Naive B cell (primary cell): Measurements from ENCODE around the gene MZT2B. TPM values are rescaled to one million over a fixed set of nuclear protein-coding genes. Genes with fewer than 3 reads are reported as not detected.
"Not testable (repeated sequence)": the region's sequence is repeated elsewhere in the genome, so short reads cannot be mapped to it uniquely, and the experiment has no call there.

Experiments
- ATAC-seq, 2 donors: fragments of 150-1000 bp; cut with Tn5 transposase; 2 replicates each; pipeline ENCODE4 v1.10.0; 2021; ENCODE audit warnings: low read depth in 2 of 2, mild to moderate bottlenecking in 2 of 2, moderate library complexity in 2 of 2
- DNase-seq: peaks from one replicate; pipeline ENCODE4 v3.0.0; 2022
- H3K27ac Mint-ChIP-seq, 6 donors: one replicate each; pipeline ENCODE4 v1.8.0; 2020 to 2022; ENCODE audit warnings: mild to moderate bottlenecking in 6 of 6, mixed read lengths in 6 of 6, moderate library complexity in 5 of 6, inconsistent platforms in 2 of 6
- H3K27me3 Mint-ChIP-seq, 3 donors: one replicate each; pipeline ENCODE4 v1.8.0; 2021 to 2022; ENCODE audit warnings: mixed read lengths in 3 of 3, mild to moderate bottlenecking in 1 of 3
- H3K36me3 Mint-ChIP-seq, 2 donors: one replicate each; pipeline ENCODE4 v1.8.0; 2020 to 2022; ENCODE audit warnings: mixed read lengths in 2 of 2, inconsistent platforms in 1 of 2, mild to moderate bottlenecking in 1 of 2
- H3K4me1 Mint-ChIP-seq, 3 donors: one replicate each; pipeline ENCODE4 v1.8.0; 2020 to 2022; ENCODE audit warnings: mixed read lengths in 3 of 3, inconsistent platforms in 1 of 3, mild to moderate bottlenecking in 1 of 3, moderate library complexity in 1 of 3
- H3K4me3 Mint-ChIP-seq, 8 donors: one replicate each; pipeline ENCODE4 v1.8.0; 2020 to 2022; ENCODE audit warnings: mild to moderate bottlenecking in 8 of 8, mixed read lengths in 8 of 8, moderate library complexity in 8 of 8, inconsistent platforms in 2 of 8
- H3K9me3 Mint-ChIP-seq, 7 donors: one replicate each; pipeline ENCODE4 v1.8.0; 2020 to 2022; ENCODE audit warnings: mixed read lengths in 7 of 7, mild to moderate bottlenecking in 5 of 7, inconsistent platforms in 2 of 7, moderate library complexity in 1 of 7
- polyA plus RNA-seq, 6 donors: library from polyadenylated mRNA; unstranded; fragments of 300-500 nt; fragmentation: Illumina TruSeq; gene quantifications; one replicate each; pipeline ENCODE4 v1.2.3, GENCODE V29; 2021; ENCODE audit warnings: low read depth in 6 of 6

The MZT2B gene
- polyA plus RNA-seq, 6 donors from 2014 or later = 118 to 165 (median 141) TPM

DNA sequence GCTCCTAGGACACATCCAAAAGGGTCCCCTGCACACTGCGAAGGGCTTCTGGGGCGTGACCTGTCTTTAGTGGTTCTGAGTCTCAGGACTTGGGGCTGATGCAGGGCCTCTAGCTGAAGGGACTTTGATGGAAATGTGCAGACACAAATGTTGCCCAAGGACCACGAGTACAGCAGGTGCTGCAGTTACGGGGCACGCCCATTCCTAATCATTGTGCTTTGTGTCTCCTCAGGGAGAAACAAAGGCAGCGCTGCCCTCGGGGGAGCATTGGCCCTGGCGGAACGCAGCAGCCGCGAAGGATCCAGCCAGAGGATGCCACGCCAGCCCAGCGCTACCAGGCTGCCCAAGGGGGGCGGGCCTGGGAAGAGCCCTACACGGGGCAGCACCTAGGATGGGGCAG, 8.2 kb downstream of the MZT2B start:
- Mint-ChIP-seq H3K27me3 (no peaks in the 10 kb centered on the region), H3K4me3 (no peak overlapping the region), H3K4me1 (peaks cover 7 to 10% (median 9%) of the 10 kb centered on the region in 3 donors), H3K27ac (no peak overlapping the region), H3K36me3 (peaks cover 0 to 6% of the 10 kb centered on the region in 2 donors), H3K9me3 (no peaks in the 10 kb centered on the region)
- no peak for ATAC-seq
- DNase-seq = no peak

DNA sequence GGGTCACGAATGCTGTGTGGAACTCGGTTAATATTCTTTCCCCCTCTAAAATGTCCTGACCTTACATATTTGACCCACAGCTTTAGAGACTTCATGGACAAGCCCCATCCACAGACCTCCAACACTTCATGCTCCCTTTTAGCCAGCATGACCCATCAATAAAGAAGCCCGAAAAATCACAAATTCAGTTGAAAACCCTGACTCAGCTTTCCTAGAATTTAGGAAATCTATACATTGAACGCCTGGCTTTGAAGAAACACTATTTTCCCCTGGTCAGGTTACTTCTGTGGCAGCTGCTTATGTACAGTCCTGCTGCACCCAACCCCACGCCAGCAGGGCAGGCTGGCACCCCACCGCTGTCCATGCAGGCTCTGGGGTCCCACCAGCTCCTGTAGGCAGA, 9.3 kb downstream of the MZT2B start:
- H3K27ac Mint-ChIP-seq, ATAC-seq, H3K36me3 Mint-ChIP-seq, H3K9me3 Mint-ChIP-seq, H3K4me1 Mint-ChIP-seq, H3K4me3 Mint-ChIP-seq, H3K27me3 Mint-ChIP-seq, DNase-seq: not testable (repeated sequence)

DNA sequence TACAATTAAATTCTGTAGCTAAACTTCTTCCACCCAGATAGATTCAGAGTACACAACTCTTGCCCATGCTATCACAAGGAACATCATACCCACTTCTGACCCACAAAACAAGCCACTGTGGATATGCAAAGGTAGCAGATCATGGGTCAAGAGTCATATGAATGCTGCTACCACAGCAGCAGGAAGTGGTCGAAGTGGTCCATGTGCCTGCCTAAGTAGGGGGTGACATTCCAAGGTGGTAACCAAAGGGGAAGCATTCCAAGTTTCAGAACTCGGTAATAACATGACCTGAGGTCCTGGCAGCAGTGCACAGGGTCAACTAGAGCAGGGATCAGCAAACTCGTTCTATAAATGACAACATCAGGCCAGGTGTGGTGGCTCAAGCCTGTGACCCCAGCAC, 10.4 kb downstream of the MZT2B start:
- H3K27ac Mint-ChIP-seq, H3K4me3 Mint-ChIP-seq, DNase-seq, H3K27me3 Mint-ChIP-seq, H3K4me1 Mint-ChIP-seq, ATAC-seq, H3K9me3 Mint-ChIP-seq, H3K36me3 Mint-ChIP-seq: not testable (repeated sequence)

DNA sequence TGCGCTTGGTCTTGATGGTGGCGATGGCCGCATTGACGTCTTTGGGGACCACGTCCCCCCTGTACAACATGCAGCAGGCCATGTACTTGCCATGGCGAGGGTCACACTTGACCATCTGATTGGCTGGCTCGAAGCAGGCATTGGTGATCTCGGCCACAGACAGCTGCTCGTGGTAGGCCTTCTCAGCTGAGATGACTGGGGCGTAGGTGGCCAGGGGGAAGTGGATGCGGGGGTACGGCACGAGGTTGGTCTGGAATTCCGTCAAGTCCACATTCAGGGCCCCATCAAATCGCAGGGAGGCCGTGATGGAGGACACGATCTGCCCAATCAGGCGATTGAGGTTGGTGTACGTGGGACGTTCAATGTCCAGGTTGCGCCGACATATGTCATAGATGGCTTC, 11.8 kb downstream of the MZT2B start:
- not testable (repeated sequence) for H3K27me3 Mint-ChIP-seq, H3K9me3 Mint-ChIP-seq, H3K4me1 Mint-ChIP-seq, H3K36me3 Mint-ChIP-seq, ATAC-seq, DNase-seq, H3K27ac Mint-ChIP-seq, H3K4me3 Mint-ChIP-seq

DNA sequence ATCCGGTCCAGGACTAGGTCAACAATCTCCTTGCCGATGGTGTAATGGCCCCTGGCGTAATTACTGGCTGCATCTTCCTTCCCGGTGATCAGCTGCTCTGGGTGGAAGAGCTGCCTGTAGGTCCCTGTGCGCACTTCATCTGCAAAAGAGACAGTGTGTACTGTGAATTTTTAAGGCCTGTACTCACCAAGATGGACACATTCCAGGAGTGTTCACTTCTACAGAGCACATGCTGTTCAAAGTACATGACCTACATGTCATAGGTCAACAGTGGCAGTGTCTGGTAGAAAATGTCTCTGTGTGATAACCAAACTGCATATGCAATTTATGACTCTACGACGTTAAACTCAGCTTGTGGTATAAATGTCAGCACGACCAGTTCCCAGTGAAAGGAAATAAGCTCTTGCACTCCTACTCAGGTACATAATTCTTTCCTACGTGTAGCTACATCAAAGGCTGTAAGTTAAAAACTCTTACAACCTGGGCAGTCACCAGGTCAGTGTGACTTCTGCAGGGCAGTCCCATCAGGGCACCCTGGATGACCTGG, 13.1 kb downstream of the MZT2B start:
- not testable (repeated sequence) for ATAC-seq, H3K9me3 Mint-ChIP-seq, DNase-seq, H3K27me3 Mint-ChIP-seq, H3K36me3 Mint-ChIP-seq, H3K4me3 Mint-ChIP-seq, H3K27ac Mint-ChIP-seq, H3K4me1 Mint-ChIP-seq

DNA sequence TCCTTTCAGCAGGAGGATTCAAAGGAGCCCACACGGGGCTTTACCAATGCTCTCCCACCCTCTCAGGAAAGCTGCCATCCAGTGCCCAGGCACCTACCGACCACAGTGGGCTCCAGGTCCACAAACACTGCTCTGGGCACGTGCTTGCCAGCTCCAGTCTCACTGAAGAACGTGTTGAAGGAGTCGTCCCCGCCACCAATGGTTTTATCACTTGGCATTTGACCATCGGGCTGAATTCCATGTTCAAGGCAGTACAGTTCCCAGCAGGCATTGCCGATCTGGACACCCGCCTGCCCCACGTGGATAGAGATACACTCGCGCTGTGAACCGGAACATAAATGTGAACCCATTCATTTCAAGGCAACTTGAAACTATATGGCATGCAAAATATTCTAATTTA, 14.0 kb downstream of the MZT2B start:
- H3K27me3 Mint-ChIP-seq, DNase-seq, ATAC-seq, H3K36me3 Mint-ChIP-seq, H3K4me3 Mint-ChIP-seq, H3K4me1 Mint-ChIP-seq, H3K9me3 Mint-ChIP-seq, H3K27ac Mint-ChIP-seq: not testable (repeated sequence)

DNA sequence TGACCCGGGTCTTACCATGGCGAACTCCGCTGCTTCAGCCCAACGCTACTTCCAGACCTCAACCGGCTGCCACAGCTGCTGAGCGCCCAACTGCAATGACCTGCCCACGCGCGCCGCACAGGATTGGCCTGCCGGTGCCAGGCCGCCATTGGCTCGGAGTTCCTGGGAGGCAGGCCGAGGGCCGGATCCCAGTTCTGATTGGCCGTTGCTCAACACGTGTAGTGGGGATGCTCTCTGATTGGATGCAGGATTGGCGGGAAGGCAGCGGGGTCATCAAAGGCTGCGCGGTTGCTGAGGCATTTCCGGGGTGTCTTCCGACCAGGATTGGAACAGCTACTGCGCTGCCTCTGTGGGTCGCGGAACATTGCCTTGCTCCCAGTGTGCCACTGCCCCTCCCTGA, 16.3 kb downstream of the MZT2B start, which contains the start of gene TUBA3E:
Gene TUBA3E, minus strand, starts transcription at position 97 of the 400 bp plus-strand sequence. Its CDS starts 79 bp downstream, at position 18.
- Mint-ChIP-seq H3K9me3 (peaks cover 0 to 1% (median 0%) of the 10 kb centered on the region in 7 donors), H3K4me3 (no peak within 1 kb of the TSS), H3K27ac (peak within 1 kb of the TSS in 1 of 6 donors; percentile 36), H3K36me3 (no peaks in the 10 kb centered on the region), H3K4me1 (no peaks in the 10 kb centered on the region), H3K27me3 (no peaks in the 10 kb centered on the region)
- DNase-seq = no peak
- no peak for ATAC-seq

DNA sequence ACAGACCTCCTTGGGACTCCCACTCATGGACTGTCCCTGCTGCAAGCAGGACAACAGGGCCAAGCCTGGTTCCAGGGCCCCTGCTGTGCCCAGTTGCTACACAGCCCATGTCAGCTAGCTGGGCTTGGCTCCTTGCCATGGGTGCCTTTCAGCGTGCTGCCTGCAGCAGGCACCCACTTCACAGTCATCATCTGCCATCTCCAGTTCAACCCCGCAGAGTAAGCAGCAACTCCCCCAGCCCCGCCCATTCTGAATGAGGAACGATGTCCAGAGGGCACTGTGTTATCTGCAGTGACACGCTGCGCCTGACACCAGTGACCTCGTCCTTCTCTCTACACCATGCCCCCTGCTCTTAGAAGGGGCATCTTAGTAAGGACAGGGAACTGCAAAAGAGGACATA, 20.5 kb downstream of the MZT2B start:
- not testable (repeated sequence) for H3K4me3 Mint-ChIP-seq, H3K27me3 Mint-ChIP-seq, H3K9me3 Mint-ChIP-seq, H3K27ac Mint-ChIP-seq, H3K36me3 Mint-ChIP-seq, ATAC-seq, DNase-seq, H3K4me1 Mint-ChIP-seq

DNA sequence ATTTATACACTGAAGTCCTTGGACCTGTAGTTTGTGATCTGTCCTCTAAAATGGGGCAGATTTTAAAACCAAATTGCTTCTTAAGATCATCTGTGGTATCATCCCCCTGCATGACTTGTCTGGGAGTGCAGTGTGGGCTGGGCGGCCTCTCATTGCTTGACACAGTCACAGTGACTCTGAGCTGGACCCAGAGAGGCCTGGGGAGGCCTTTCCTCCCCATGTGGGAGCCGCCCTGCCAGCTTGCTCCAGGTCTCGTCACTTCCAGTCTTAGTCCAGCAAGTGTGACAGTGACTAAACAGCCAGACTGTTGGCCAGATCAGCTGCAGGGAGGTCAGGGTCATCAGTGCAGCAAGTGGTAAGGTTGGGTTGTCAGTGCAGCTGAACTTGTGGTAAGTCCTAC, 21.1 kb downstream of the MZT2B start:
- not testable (repeated sequence) for ATAC-seq, H3K27me3 Mint-ChIP-seq, H3K4me3 Mint-ChIP-seq, H3K9me3 Mint-ChIP-seq, H3K27ac Mint-ChIP-seq, H3K36me3 Mint-ChIP-seq, H3K4me1 Mint-ChIP-seq, DNase-seq

DNA sequence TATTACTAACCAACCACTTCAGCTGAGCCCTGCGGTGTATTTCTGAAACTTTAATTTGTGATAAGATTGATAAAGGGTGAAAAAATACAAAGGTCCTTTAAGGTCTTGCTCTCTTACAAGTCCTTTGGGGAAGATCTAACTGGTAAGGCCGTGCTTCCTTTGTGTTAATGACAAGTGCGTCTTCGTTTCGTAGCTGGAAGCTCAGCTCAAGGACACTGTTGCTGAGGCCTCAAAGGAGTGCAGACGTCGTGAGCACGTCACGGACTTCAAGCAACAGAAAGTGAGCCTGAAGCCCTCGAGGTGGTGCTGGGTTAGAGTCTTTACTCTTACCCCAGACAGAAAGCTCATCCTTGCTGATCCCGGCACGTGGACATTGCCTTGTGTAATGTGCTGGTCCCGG, 25.0 kb downstream of the MZT2B start:
- H3K27me3 Mint-ChIP-seq, H3K4me3 Mint-ChIP-seq, H3K27ac Mint-ChIP-seq, H3K4me1 Mint-ChIP-seq, DNase-seq, H3K9me3 Mint-ChIP-seq, H3K36me3 Mint-ChIP-seq, ATAC-seq: not testable (repeated sequence)

DNA sequence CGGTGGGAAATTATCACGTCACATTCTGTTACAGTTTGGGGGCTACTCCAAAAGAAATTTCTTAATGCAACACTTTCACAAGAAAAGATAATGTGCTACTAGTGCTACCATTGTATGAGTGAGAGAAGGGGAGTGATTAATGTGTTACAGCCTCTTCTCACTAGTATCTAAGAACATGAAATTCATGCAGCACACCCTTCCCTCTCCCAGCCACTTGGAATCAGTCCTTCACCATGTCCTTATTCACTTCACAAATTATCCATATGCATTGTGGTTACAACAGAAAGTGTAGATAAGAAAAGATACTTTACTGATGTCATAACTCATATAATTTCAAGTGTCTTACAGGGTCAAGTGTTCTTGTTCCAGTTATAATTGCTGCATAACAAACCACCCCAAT, 37.1 kb downstream of the MZT2B start:
- not testable (repeated sequence) for H3K4me1 Mint-ChIP-seq, H3K4me3 Mint-ChIP-seq, H3K9me3 Mint-ChIP-seq, ATAC-seq, H3K36me3 Mint-ChIP-seq, H3K27ac Mint-ChIP-seq, DNase-seq
- H3K27me3 Mint-ChIP-seq = peaks cover 13 to 24% (median 14%) of the 10 kb centered on the region in 3 donors

DNA sequence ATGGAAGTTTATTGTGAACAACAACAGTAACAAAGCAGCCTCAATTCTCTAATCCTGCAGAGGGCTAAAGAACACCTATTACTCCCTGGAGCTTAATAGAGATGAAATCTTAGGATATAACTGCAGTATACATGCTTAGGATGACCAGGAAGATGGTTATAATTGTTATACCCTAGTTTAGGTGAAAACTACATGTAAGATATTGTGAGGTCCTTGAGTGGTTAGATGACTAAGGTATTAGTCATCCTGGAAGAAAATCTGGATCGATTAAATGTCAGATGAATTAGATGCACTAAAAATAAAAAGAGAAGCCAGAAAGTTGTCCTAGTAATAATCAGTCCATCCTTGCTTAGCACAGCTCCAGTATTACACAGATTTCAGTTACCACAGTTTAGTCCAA, 38.4 kb downstream of the MZT2B start:
- not testable (repeated sequence) for ATAC-seq, H3K4me3 Mint-ChIP-seq, H3K27ac Mint-ChIP-seq, H3K9me3 Mint-ChIP-seq, DNase-seq, H3K36me3 Mint-ChIP-seq, H3K4me1 Mint-ChIP-seq
- peaks cover 8 to 20% (median 13%) of the 10 kb centered on the region in 3 donors for H3K27me3 Mint-ChIP-seq

DNA sequence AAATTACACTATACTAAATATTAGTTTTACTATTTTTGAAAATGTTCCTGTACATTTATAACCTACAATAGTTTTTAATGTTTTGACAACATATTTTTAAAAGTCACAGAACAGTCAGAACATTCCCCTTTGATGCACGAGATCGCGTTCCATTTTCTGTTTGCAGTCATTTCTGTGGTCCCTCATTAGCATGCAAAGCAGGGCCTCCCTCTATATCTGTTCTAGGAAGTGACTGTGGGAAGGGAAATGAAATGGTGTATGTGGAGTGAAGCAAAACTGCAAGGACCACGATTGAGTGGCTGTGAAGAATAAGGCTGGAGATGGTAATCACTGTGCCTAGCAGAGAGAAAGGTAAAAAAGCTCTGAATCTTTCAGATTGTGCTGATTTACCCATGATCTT, 40.5 kb downstream of the MZT2B start:
- peaks cover 4 to 12% (median 5%) of the 10 kb centered on the region in 3 donors for H3K27me3 Mint-ChIP-seq
- not testable (repeated sequence) for DNase-seq, H3K4me3 Mint-ChIP-seq, H3K36me3 Mint-ChIP-seq, ATAC-seq, H3K27ac Mint-ChIP-seq, H3K9me3 Mint-ChIP-seq, H3K4me1 Mint-ChIP-seq

DNA sequence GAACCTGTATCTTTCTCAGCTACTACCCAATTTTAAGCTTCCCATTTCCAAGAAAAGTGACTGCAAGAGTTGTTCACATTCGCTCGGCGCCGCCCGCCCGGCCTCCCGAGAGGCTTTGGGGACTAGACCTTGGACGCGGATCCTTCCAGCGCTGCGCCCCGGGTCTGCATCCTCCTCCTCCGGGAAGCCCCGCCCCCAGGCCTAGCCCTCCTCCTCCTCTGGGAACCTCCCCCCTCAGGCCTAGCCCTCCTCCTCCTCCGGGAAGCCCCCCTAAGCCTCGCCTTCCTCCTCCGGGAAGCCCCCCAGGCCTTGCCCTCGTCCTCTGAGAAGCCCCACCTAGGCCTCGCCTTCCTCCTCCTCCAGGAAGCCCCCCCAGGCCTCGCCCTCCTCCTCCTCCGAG, 45.9 kb downstream of the MZT2B start:
- H3K27me3 Mint-ChIP-seq = peaks cover 4 to 17% (median 6%) of the 10 kb centered on the region in 3 donors
- DNase-seq, H3K4me1 Mint-ChIP-seq, H3K36me3 Mint-ChIP-seq, ATAC-seq, H3K4me3 Mint-ChIP-seq, H3K9me3 Mint-ChIP-seq, H3K27ac Mint-ChIP-seq: not testable (repeated sequence)
